GM10248 (cell line): ENCODE measurements around the gene CAPZA1.

Source experiments
- CTCF ChIA-PET: fragments of 300-600 bp; sonication (Branson Sonifier 250); formaldehyde crosslinking; extraction: SDS; loops from one replicate; lab custom pipeline; 2021; ENCODE audit warnings: antibody characterized with exemption; lab: Yijun Ruan, JAX
- POLR2A ChIA-PET: fragments of 350-650 bp; sonication (Branson Sonifier 250); formaldehyde crosslinking; extraction: SDS; loops from one replicate; lab custom pipeline; 2020; ENCODE audit warnings: antibody characterized with exemption; lab: Yijun Ruan, JAX
- DNase-seq: peaks from one replicate; pipeline ENCODE4 v3.0.0; 2012; ENCODE audit errors: extremely low spot score
- TF ChIP-seq, protein P1 (sequence below): IDR thresholded peaks from 2 replicates; pipeline ENCODE4 v1.5.1; 2012; ENCODE audit warnings: mild to moderate bottlenecking, low read depth; ENCODE audit errors: extremely low read depth, missing control alignments, control extremely low read depth

Gene CAPZA1

DNA sequence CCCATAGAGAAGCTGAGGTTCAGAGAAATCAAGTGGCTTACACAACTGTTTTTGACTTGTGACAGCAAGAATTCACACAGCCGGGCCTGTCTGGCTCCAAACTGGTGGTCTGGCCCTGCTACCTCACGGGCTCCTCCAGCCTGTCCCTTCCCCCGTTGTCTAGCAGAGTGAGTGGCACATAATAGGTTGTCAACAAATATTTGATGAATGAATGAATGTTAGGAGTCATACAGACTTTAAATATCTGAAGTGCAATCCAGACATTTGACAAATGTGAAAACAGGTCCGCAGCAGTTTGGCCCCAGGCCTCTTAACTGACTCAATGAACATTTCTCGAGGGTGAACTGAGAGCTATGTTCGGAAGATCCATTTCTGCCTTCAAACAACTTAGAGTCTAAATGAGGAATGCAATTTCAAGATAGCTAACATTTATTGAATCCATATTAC, 88.4 kb downstream of the CAPZA1 start:
- DNase-seq, result no peak
- ChIA-PET POLR2A (no interaction called here), CTCF (interaction anchor here (0.8 to 7.1 kb wide), 22 partner anchors 9 to 365 kb away, joined by 3 to 105 read pairs (median 4); partner anchors contain the start of genes CTTNBP2NL, LRIG2 and PPM1J)
- TF ChIP-seq, protein P1, sequence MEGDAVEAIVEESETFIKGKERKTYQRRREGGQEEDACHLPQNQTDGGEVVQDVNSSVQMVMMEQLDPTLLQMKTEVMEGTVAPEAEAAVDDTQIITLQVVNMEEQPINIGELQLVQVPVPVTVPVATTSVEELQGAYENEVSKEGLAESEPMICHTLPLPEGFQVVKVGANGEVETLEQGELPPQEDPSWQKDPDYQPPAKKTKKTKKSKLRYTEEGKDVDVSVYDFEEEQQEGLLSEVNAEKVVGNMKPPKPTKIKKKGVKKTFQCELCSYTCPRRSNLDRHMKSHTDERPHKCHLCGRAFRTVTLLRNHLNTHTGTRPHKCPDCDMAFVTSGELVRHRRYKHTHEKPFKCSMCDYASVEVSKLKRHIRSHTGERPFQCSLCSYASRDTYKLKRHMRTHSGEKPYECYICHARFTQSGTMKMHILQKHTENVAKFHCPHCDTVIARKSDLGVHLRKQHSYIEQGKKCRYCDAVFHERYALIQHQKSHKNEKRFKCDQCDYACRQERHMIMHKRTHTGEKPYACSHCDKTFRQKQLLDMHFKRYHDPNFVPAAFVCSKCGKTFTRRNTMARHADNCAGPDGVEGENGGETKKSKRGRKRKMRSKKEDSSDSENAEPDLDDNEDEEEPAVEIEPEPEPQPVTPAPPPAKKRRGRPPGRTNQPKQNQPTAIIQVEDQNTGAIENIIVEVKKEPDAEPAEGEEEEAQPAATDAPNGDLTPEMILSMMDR, result no peak

DNA sequence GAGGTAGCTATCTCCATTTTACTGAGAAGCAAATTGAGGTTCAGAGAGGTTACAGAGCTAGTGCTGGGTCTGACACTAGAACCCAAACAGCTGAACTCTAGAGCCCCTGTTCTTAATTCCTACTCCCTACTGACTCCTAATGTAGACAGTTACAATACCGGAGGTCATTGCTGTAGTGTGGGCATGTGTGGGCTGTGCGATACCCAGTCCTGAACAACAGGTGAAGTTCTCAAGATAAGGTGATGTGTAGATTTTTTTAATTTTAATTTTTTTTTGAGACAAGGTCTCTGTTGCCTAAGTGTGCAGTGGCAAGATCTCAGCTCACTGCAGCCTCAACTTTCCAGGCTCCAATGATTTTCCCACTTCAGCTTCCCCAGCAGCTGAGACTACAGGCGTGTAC, 88.9 kb downstream of the CAPZA1 start:
- no peak for DNase-seq
- ChIA-PET POLR2A (no interaction called here), CTCF (interaction anchor here (0.7 to 7.1 kb wide), 22 partner anchors 9 to 364 kb away, joined by 3 to 105 read pairs (median 4); partner anchors contain the start of genes CTTNBP2NL, LRIG2 and PPM1J)
- TF ChIP-seq, protein P1, result no peak

DNA sequence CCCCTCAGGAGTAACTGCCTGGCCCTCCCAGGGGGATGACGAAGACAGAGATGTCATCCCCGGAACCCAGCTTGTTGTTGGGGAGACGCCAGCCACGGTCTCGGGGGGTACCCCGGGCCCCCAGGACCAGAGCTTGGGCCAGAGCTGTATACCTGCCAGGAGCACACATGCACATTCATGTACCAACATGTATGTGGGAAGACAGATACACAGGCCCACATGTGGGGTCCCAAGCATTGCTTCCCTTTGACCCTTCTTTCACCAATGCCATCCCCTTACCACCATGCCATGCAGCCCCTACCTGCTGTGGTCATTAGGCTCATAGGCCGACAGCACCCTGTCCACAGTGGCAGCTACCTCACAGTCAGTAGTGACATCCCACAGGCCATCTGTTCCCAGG, 90.5 kb downstream of the CAPZA1 start:
- ChIA-PET CTCF (interaction anchor here (0.8 to 7.1 kb wide), 9 partner anchors 8 to 339 kb away, joined by 3 to 105 read pairs (median 3); partner anchors contain the start of gene CTTNBP2NL), POLR2A (interaction anchor here (1.1 kb wide), 1 partner anchor 94 kb away, joined by 3 read pairs; no protein-coding TSS in a partner anchor)
- no peak for DNase-seq

DNA sequence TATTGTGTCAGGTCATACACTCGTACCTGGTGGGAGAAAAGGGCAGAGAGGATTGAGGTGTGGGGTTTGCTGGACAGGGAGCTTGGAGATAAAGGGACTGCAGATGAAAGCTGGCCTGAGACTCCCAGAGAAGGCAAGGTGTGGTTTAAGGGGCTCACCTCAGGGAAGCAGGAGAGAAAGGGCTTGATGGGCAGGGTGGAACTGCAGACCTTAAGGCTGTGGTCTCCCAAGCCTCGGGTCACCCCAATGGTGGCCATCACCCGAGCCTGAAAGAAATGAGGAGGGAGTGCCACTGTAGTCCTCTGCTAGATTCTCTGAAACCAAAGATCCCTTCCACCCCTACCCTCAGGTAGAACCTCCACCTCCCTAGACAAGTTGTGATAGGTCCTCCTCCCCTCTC, 91.0 kb downstream of the CAPZA1 start:
- POLR2A ChIA-PET, result no interaction called here
- CTCF ChIA-PET, result interaction anchor here (0.9 to 7.1 kb wide), 9 partner anchors 8 to 316 kb away, joined by 3 to 105 read pairs (median 3); partner anchors contain the start of gene CTTNBP2NL
- no peak for DNase-seq
- TF ChIP-seq, protein P1, result no peak

More for the DNA sequence above, 90.5 kb downstream of the CAPZA1 start:
- TF ChIP-seq, protein P1, result no peak

DNA sequence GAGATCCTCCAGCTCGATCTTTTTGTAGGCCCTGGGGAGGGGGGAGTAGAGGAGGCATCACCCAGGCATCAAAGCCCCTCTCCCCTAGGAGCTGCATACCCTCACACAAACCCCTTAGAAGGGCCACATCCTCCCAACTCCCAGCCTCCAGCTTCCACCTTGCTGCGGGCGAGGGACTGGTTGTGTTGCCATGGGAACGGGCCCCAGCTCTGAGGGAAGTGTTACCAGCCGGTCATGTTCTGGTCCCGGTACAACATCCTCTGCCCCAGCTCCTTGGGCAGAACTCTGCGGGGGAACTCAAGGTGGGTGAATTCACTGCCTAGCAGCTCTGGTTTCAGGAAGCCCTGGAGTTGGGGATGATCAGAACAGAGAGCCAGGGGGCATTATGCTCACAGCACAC, 91.4 kb downstream of the CAPZA1 start:
- TF ChIP-seq, protein P1, result no peak
- CTCF ChIA-PET, result interaction anchor here (0.9 to 7.1 kb wide), 6 partner anchors 9 to 317 kb away, joined by 3 to 105 read pairs (median 3); partner anchors contain the start of gene CTTNBP2NL
- POLR2A ChIA-PET, result no interaction called here
- DNase-seq, result no peak

DNA sequence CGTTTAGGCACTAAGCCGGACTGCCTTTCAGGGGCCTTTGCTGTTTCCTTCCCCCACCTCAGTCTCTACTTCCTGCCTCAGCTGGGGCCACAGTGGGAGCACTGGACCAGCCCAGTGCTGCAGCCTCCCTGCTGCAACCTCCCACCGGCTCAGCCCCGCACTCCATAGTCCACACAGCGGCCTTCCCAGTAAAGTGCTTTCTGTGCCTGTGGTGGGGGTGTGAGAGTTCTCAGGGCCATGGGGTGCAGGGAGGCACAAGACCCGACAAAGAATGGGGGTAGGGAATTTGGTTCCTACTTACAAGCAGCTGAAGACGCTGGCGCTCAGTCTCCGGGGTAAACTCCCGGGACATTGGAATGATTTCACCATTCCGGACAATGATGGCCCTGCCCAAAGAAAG, 92.0 kb downstream of the CAPZA1 start:
- TF ChIP-seq, protein P1, result no peak
- DNase-seq, result no peak
- POLR2A ChIA-PET, result no interaction called here
- CTCF ChIA-PET, result interaction anchor here (0.9 to 7.1 kb wide), 3 partner anchors 97 to 318 kb away, joined by 3 to 105 read pairs (median 5); partner anchors contain the start of gene CTTNBP2NL
